Astrocyte of the spinal cord (primary cell): Measurements from ENCODE around the gene USH2A.

Experiments
- DNase-seq: peaks from one replicate; pipeline ENCODE4 v3.0.0; 2011; ENCODE audit warnings: low read depth, low spot score
- H3K4me3 ChIP-seq: 2 replicates; pipeline ENCODE4 v1.5.1; 2011; ENCODE audit warnings: low read depth, mild to moderate bottlenecking, low read length, moderate library complexity
- in situ Hi-C: cut with HindIII; loops from 2 replicates; pipeline ENCODE4 v1.10.0; 2017; ENCODE audit warnings: low sequenced_read_pairs
- TF ChIP-seq, protein P1 (sequence below): IDR thresholded peaks from 2 replicates; pipeline ENCODE4 v1.5.1; 2012; ENCODE audit warnings: low read depth, mild to moderate bottlenecking, low read length, inconsistent platforms

The USH2A gene

DNA sequence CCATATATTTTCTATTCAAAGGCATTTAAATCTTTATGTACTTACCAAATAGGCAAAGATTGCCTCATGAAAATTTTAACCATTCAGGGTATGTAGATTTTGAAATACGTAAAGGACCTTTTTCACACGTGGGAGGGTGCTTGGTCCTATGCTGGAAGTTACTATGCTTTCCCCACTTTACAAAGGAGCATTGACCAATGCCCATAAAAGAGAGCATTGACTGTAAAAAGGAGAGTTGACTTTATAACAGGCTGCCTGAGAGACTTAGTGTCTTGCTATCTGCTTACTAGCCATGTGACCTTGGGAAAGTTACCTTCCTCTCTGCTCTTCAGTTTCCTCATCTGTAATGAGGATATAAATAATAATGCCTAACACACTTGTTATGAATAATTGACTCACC, 346.5 kb downstream of the USH2A start:
- in situ Hi-C loops: no loop called here

DNA sequence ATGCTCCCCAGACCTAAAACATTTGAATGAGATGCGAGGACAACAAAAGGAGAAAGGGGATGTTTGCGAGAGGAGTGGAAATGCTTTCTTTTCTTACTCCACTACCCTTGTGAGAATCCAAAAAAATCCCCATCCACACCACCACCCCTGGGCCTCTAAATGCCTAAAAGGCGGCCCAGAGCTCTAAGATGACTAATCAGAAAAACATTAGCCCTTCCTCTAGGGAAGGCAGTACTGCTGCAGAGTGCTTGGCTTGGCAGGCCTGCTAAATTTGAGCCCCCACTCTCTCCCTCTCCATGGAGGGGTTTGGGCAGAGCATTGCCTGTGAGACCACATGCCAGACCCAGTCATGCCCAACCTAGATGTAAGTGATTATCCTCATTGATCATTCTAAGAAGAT, 347.9 kb downstream of the USH2A start:
- no peak overlapping the region for H3K4me3 ChIP-seq
- in situ Hi-C loops: no loop called here
- TF ChIP-seq, protein P1, sequence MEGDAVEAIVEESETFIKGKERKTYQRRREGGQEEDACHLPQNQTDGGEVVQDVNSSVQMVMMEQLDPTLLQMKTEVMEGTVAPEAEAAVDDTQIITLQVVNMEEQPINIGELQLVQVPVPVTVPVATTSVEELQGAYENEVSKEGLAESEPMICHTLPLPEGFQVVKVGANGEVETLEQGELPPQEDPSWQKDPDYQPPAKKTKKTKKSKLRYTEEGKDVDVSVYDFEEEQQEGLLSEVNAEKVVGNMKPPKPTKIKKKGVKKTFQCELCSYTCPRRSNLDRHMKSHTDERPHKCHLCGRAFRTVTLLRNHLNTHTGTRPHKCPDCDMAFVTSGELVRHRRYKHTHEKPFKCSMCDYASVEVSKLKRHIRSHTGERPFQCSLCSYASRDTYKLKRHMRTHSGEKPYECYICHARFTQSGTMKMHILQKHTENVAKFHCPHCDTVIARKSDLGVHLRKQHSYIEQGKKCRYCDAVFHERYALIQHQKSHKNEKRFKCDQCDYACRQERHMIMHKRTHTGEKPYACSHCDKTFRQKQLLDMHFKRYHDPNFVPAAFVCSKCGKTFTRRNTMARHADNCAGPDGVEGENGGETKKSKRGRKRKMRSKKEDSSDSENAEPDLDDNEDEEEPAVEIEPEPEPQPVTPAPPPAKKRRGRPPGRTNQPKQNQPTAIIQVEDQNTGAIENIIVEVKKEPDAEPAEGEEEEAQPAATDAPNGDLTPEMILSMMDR: no peak
- peak; percentile 4 for DNase-seq

More for the DNA sequence above, 346.5 kb downstream of the USH2A start:
- DNase-seq: no peak
- TF ChIP-seq, protein P1: no peak
- H3K4me3 ChIP-seq: no peak overlapping the region

DNA sequence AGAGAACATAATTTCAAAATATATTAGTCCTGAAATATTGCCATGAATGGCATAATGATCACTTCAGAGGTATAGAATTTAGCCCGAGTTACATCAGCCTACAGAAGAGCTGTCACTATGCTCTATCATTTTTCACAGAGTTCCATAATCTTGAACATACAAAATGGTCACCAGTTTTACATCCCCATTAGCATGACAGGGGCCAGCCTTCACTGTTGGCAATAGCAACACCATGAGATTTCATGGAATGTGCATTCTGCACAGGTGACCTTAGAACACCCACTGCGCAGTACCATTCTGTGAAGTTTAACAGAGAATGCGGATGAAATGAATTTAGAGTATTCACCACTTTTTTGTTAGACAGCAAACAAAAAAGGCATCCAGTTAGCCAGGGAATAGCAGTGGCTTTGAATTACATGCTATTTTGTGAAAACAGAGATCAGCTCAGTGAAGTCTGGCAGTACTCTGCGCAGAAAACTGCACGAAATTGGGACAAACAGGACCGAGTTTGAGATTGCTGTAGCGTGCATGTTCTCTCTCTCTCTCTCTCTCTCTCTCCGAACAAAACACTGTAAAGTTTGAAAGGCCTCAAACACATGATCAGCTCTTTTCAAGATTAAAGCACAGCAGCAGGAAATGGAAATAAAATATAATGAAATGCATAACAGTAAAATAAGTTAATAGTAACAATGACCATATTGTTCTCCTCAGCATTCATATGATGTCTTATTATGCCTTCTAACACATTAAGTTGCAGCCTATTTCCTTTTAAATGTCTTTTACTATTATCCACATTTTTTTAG, 349.3 kb downstream of the USH2A start:
- in situ Hi-C loops: no loop called here
- no peak overlapping the region for H3K4me3 ChIP-seq
- no peak for DNase-seq
- TF ChIP-seq, protein P1: no peak

DNA sequence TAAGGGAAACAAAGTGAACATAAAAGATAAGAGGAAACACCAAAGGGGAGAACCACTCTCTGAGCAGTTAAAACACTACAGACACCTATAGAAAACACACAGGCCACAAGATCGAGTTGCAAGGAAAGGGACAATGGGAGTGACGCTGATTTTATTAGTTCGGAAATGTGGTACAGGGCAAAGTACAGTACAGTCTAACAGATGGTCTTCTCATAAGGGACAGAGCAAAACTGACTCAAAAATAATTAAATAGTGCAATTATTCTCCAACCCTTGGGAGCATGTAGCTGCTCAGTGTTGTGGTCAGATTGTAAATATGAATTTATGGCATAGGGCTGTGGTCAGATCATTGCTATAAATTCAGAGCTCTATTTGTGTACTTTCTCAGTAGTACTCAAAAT, 352.0 kb downstream of the USH2A start:
- TF ChIP-seq, protein P1: no peak
- DNase-seq: no peak
- in situ Hi-C loops: no loop called here
- H3K4me3 ChIP-seq: no peak overlapping the region

DNA sequence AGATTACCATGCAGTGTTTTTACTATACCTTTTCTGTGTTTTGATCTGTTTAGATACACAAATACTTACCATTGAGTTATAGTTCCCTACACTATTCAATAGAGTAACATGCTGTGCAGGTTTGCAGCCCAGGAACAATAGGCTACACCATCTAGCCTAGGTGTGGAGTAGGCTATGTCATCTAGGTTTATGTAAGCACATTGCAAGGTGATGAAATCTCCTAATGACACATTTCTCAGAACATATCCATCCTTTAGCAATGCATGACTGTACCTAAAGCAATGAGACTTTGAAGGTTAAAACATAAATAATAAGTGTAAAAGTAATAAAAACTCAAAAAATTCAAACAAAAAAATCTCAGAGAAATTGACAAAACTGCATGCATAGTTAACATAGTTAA, 358.6 kb downstream of the USH2A start:
- DNase-seq: no peak
- in situ Hi-C loops: no loop called here
- TF ChIP-seq, protein P1: no peak
- H3K4me3 ChIP-seq: no peak overlapping the region

DNA sequence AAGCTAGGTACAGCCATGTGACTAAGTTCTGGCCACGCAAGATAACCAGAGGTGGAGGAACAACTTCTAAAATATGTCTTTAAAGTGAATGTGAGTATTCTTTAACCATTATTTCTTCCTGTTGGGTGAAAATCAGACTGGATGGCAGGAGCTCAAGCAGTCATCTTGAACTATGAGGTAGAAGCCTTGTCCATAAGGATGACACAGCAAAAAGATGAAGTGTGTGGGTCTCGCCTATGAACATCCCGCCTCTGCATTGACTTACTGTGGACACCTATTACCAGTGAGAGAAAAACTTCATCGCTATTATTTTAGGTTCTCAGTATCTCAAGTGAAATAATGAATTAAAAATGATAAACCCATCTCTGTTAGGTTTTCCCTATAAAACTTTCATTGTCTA, 365.3 kb downstream of the USH2A start:
- no peak overlapping the region for H3K4me3 ChIP-seq
- TF ChIP-seq, protein P1: no peak
- no peak for DNase-seq
- in situ Hi-C loops: no loop called here
